Neuron (in vitro differentiated cells): ENCODE data around the gene LIG3.
"Not testable (repeated sequence)": the region's sequence is repeated elsewhere in the genome, so short reads cannot be mapped to it uniquely, and the experiment has no call there.

Experiments used
- H2AFZ ChIP-seq: one replicate; pipeline ENCODE4 v1.6.1; 2013; ENCODE audit warnings: low read depth, mild to moderate bottlenecking, inconsistent platforms, low read length, moderate library complexity
- H3K27me3 ChIP-seq: one replicate; pipeline ENCODE4 v1.6.1; 2013; ENCODE audit warnings: low read length; ENCODE audit not compliant: insufficient read depth
- H3K36me3 ChIP-seq: one replicate; pipeline ENCODE4 v1.6.1; 2013; ENCODE audit warnings: low read length; ENCODE audit not compliant: insufficient read depth
- H3K4me1 ChIP-seq: one replicate; pipeline ENCODE4 v1.6.1; 2013; ENCODE audit warnings: low read length; ENCODE audit not compliant: insufficient read depth
- H3K4me3 ChIP-seq: 2 replicates; pipeline ENCODE4 v1.5.1; 2013; ENCODE audit warnings: mild to moderate bottlenecking, low read length, moderate library complexity
- H3K9me3 ChIP-seq: one replicate; pipeline ENCODE4 v1.6.1; 2013; ENCODE audit warnings: low read length

Gene LIG3

DNA sequence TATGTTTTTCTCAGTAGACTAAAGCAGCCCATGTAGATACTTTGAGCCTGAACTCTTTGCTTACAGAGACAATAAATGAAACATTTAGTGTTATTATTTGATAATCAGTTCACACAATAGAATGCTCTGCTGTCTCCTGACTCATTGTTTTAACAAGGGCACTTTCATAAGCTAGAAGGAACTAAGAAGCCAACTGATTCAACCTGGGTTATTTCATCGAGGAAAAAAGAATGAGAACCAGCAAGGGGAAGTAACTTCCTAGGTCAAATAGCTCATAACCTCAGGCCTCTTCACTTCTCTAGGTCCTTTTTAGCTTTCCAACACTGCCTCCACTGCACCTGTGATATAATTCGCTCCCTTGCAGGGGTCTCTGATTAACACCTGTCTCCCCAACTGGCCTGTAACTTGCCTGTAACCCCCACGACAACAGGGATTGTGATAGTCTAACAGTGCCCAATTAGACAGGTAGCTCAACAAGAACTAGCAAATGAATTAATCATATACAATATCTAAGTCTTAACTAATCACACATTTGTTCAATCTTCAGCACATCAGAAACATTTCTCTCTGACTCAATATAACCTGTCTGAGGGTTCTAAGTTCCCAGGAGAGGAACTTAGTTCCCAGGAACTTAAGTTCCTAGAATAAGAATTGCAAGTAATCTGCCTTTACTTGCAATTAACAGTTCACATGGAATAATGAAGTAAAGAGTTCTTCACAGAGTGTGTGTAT, 48.4 kb downstream of the LIG3 start:
- H3K4me1 ChIP-seq: no peaks in the 10 kb centered on the region
- H3K4me3 ChIP-seq: no peak overlapping the region
- no peaks in the 10 kb centered on the region for H3K27me3 ChIP-seq
- peaks cover 2% of the 10 kb centered on the region for H3K36me3 ChIP-seq
- H3K9me3 ChIP-seq: no peaks in the 10 kb centered on the region
- H2AFZ ChIP-seq: no peak overlapping the region

DNA sequence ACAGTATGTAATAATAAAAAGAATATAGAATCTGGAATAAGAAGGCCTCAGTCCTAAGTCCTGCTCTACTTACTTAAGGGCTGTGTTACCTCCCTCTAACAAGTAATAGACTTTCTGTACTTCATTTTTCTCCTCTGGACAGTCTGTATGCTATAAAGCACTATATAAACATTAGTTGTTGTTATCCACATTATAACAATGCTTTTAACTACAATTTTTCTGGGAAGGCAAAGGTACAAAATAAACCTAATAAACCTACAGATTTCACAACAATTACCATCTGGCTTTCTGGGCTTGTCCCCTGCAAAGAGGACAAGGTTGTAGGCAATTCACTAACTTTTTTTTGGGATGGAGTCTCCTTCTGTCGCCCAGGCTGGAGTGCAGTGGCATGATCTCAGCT, 50.5 kb downstream of the LIG3 start:
- H2AFZ ChIP-seq: no peak overlapping the region
- no peaks in the 10 kb centered on the region for H3K4me1 ChIP-seq
- H3K9me3 ChIP-seq: no peaks in the 10 kb centered on the region
- peaks cover 2% of the 10 kb centered on the region for H3K36me3 ChIP-seq
- no peaks in the 10 kb centered on the region for H3K27me3 ChIP-seq
- no peak overlapping the region for H3K4me3 ChIP-seq

DNA sequence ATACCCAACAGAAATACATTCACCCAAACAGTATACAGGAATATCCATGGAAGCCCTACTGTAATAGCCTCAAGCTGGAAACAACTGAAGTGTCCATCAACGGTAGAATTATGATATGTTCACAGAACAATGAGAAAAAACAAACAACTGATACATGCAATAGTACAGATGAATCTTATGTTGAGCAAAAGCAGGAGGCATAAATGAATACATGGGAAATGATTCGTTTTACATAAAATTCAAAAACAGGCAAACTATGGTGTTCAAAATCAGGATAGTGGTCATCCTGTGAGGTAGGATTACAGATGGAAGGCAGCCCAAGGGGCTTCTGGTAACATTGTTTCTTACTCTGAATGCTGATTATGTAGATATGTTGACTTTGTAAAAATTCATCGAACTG, 58.1 kb downstream of the LIG3 start:
- no peaks in the 10 kb centered on the region for H3K36me3 ChIP-seq
- no peak overlapping the region for H3K4me3 ChIP-seq
- H3K4me1 ChIP-seq: no peaks in the 10 kb centered on the region
- H3K27me3 ChIP-seq: no peaks in the 10 kb centered on the region
- H3K9me3 ChIP-seq: no peaks in the 10 kb centered on the region
- no peak overlapping the region for H2AFZ ChIP-seq

DNA sequence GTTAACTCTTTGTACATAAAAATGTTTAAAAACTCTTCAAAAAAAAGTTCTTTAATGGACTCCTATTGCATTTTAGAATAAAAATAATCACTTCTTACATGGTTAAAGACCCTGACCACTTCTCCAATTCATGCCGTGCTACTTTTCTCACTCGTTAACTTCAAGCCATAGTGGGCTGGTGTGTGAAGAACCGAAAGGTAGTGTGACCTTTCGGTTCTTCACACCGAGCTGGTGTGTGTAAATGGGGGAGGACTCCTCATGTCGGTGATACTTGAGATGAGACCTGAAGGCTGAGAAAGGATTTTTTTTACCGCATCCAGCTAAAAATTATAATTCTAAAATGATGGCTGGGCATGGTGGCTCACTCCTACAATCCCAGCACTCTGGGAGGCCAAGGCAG, 61.1 kb downstream of the LIG3 start:
- Histone ChIP-seq H2AFZ (no peak overlapping the region), H3K4me1 (no peaks in the 10 kb centered on the region), H3K4me3 (no peak overlapping the region), H3K27me3 (no peaks in the 10 kb centered on the region), H3K9me3 (no peaks in the 10 kb centered on the region), H3K36me3 (no peaks in the 10 kb centered on the region)

DNA sequence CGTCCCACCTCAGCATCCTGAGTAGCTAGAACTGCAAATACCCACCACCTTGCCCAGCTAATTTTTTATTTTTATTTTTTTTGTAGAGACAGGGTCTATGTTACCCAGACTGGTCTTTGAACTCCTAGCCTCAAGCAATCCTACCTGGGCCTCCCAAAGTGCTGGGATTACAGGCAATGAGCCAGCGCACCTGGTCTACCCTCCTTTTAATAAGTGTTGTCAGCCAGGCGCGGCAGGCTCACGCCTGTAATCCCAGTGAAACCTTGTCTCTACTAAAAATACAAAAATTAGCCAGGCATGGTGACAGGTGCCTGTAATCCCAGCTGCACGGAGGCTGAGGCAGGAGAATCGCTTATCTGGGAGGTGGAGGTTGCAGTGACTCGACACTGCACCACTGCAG, 63.9 kb downstream of the LIG3 start:
- H3K4me3 ChIP-seq: no peak overlapping the region
- no peaks in the 10 kb centered on the region for H3K9me3 ChIP-seq
- peaks cover 3% of the 10 kb centered on the region for H3K4me1 ChIP-seq
- H2AFZ ChIP-seq: no peak overlapping the region
- H3K27me3 ChIP-seq: no peaks in the 10 kb centered on the region
- H3K36me3 ChIP-seq: no peaks in the 10 kb centered on the region

DNA sequence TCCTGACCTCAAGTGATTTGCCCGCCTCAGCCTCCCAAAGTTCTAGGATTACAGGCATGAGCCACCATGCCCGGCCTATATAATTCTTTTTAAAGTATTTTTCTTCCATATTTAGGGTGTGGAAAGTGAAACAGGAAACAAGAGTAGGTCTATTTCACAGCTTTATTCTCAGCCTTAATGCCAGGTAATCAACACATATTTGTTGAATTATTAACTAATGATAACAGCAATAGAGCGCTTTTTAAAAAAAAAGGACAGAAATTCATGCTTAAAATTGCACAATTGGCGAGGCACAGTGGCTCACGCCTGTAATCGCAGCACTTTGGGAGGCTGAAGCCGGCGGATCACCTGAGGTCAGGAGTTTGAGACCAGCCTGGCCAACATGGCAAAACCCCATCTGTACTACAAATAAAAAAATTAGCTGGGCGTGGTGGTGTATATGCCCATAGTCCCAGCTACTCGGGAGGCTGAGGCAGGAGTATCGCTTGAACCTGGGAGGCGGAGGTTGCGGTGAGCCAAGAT, 65.2 kb downstream of the LIG3 start:
- not testable (repeated sequence) for H3K9me3 ChIP-seq, H3K27me3 ChIP-seq, H2AFZ ChIP-seq

DNA sequence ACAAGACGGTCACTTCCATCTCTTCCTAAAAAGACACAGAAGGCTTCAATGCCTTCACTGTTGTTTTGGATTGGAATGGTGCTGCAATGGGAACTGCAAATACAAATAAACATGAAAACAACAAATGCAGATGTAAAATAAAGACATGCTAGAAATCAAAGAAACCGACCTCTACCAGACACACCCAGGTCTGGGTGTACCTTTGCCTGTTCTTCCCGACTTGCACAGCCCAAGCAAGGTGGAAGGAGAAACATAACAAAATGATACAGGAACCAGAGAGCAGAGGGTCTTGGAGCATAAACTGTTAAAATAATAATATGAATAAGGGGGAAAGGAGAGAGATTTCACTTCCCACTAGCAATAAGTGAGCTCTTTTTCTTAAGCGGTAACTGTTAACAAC, 65.9 kb downstream of the LIG3 start:
- Histone ChIP-seq H3K9me3 (no peaks in the 10 kb centered on the region), H2AFZ (no peak overlapping the region), H3K27me3 (no peaks in the 10 kb centered on the region), H3K4me3 (no peak overlapping the region), H3K4me1 (peaks cover 3% of the 10 kb centered on the region), H3K36me3 (no peaks in the 10 kb centered on the region)

More for the DNA sequence above, 65.2 kb downstream of the LIG3 start:
- H3K4me3 ChIP-seq, H3K36me3 ChIP-seq, H3K4me1 ChIP-seq: not testable (repeated sequence)

DNA sequence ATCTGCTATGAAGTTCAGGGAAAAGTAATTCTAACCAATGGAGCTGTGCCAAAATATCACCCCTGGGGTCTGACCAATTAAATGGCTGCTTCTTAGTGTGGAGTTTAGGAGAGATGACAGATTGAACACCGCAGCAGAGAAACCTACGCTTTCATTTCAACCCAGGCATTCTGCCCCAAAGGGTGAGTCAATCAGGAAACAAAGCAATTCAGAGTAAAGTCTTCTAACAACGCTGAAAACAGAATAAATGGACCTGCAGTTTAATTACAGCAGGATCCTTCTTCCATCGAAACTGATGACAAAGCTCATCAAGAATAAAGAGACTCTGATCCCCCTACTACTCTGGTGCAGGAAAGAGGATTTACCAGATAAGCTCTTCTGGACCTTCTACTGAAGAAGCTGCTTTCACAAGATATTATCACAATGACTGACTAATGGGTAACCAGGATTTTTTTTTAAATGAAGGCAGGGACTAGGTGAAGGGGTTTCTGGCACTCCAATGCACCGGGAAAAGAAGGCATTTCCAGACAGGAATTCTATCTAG, 66.5 kb downstream of the LIG3 start:
- no peak overlapping the region for H2AFZ ChIP-seq
- H3K36me3 ChIP-seq: no peaks in the 10 kb centered on the region
- no peaks in the 10 kb centered on the region for H3K9me3 ChIP-seq
- H3K4me1 ChIP-seq: peaks cover 3% of the 10 kb centered on the region
- H3K4me3 ChIP-seq: no peak overlapping the region
- no peaks in the 10 kb centered on the region for H3K27me3 ChIP-seq

DNA sequence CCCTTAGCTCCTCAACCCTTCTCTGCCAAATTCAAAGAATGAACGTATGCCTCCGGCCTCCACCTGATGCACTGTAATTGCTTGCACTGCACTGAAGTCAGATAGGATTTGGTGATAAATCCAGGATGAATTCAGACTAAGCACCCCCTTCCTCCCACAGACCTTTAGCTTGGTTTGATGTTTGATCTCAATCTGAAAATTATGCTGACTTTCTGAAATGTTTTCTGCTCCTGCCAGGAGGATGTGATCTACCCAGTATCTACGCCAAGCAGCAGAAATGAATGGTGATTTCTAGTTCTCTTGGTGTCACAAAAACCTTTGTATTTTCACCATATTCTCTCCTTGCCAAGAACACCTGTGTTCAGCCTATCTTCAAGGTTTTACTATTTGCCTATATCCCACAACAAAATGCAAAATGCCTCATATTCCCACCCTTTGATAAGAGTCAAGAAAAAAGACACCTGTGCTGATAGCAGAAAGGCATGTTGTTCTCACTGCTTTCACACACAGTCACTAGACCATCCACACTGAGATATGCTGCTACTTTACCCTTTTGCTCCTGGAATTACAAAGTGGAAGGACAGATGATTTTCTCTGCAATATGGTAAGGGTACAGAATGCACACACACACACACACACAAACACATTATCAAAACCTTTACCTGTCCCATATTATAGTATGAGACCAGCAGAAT, 68.5 kb downstream of the LIG3 start:
- Histone ChIP-seq H3K4me1 (peaks cover 6% of the 10 kb centered on the region), H3K4me3 (no peak overlapping the region), H3K9me3 (no peaks in the 10 kb centered on the region), H2AFZ (no peak overlapping the region), H3K36me3 (no peaks in the 10 kb centered on the region), H3K27me3 (no peaks in the 10 kb centered on the region)

DNA sequence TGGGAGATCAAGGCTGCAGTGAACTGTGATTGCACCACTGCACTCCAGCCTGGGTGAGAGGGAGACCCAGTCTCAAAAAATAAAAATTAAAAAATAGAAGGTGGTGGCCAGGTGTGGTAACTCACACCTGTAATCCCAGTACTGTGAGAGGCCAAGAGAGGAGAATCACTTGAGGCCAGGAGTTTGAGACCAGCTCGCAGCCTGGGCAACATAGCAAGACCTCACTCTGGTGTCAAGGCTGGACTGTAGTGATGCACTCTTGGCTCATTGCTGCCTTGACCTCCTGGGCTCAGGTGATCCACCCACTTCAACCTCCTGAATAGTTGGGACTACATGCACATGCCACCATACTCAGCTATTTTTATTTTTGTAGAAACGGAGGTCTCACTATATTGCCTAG, 69.9 kb downstream of the LIG3 start:
- no peaks in the 10 kb centered on the region for H3K27me3 ChIP-seq
- H3K4me3 ChIP-seq: no peak overlapping the region
- H3K9me3 ChIP-seq: no peaks in the 10 kb centered on the region
- H2AFZ ChIP-seq: no peak overlapping the region
- H3K36me3 ChIP-seq: no peaks in the 10 kb centered on the region
- H3K4me1 ChIP-seq: peaks cover 6% of the 10 kb centered on the region

DNA sequence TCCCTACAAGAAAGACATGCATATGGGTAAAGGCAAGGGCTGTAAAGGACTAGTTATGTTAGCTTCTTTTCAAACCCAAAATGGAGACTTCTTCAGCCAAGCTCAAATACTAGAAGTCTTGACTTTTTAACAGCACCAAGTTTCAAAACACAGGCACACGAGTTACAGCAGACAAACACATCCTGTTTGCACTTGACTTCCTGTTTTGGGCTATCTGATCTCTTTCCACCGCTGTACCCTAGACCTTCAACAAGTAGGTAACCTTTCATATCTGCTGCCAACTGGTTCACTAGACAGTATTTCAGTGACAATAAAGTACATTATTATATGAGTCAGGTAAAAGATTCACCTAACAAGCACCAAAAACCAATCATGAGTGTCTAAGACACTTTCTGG, 70.9 kb downstream of the LIG3 start:
- H3K4me3 ChIP-seq: no peak overlapping the region
- H2AFZ ChIP-seq: no peak overlapping the region
- H3K27me3 ChIP-seq: no peaks in the 10 kb centered on the region
- no peaks in the 10 kb centered on the region for H3K36me3 ChIP-seq
- no peaks in the 10 kb centered on the region for H3K9me3 ChIP-seq
- peaks cover 6% of the 10 kb centered on the region for H3K4me1 ChIP-seq

DNA sequence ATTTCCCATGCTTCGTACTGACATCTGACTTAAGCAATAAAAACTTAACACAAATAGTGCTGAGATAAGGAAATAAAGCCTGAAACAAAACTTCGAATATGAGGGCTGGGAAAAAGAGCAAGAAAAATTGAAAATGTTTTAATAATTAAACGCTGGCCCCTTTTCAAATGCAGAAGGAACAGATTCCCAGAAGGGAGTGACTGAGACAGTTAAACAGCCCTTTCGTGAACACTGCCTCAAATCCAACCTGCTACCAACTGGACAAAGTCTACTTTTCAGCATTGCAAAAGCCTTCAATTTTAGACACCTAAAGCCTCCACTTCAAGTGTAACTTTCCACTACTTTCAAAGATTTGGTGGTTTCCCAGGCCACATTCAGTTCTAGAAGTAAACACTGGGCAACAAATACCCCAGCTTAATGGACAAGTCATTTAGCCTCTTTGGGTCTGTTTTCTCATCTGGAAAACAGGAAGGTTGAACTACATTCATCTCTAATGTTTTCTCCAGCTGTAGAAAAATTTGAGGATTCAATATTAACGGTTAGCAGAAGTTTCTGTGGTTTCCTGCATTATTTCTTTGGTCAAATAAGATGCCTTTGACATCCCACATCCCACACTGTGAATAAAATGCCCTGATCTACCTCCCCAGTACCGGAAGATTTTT, 71.4 kb downstream of the LIG3 start:
- H3K27me3 ChIP-seq: no peaks in the 10 kb centered on the region
- H3K36me3 ChIP-seq: no peaks in the 10 kb centered on the region
- no peaks in the 10 kb centered on the region for H3K9me3 ChIP-seq
- no peak overlapping the region for H3K4me3 ChIP-seq
- peaks cover 6% of the 10 kb centered on the region for H3K4me1 ChIP-seq
- no peak overlapping the region for H2AFZ ChIP-seq

DNA sequence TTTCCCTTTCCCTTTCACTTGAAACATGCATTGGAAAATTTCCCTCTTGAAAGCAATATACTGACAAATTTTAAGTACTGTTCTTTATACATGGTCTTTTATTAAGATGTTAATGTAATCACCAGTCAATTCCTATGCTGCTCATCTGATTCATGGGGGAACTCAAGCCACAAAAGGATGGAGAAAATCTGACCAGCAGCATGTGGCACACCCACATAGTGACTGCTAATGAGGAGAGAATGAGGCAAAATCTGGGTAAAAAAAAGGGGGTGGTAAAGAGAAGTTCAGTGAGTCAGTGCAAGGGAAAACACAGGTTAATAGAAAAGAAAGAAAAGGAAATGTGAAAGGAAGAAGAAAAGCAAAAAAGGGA, 71.9 kb downstream of the LIG3 start:
- Histone ChIP-seq H3K36me3 (no peaks in the 10 kb centered on the region), H3K9me3 (no peaks in the 10 kb centered on the region), H2AFZ (no peak overlapping the region), H3K4me1 (peaks cover 3% of the 10 kb centered on the region), H3K27me3 (no peaks in the 10 kb centered on the region), H3K4me3 (no peak overlapping the region)
